ENCODE measurements around the gene PLXNA4.

- TF ChIP-seq CTCF (IDR thresholded peaks at IDR 0.05): no peak
- TF ChIP-seq EZH2 (IDR thresholded peaks at IDR 0.05; ENCODE audit: borderline replicate concordance, insufficient read depth, low read depth, low read length, poor library complexity, severe bottlenecking): no peak
Observed at GRCh38 chr7:132258231-132258630, 318.0 kb downstream of the PLXNA4 start.

Measured in B cell (primary cell).